HUES64 (cell line): ENCODE measurements around the gene PSMB3.

Experiments
- H3K27ac ChIP-seq: 2 replicates; pipeline ENCODE4 v1.7.0; 2013; ENCODE audit warnings: low read depth, low read length, inconsistent platforms
- H3K27me3 ChIP-seq: 2 replicates; pipeline ENCODE4 v1.6.1; 2013; ENCODE audit warnings: mild to moderate bottlenecking, low read length; ENCODE audit not compliant: insufficient read depth
- H3K36me3 ChIP-seq: 2 replicates; pipeline ENCODE4 v1.6.1; 2013; ENCODE audit warnings: mild to moderate bottlenecking, low read length; ENCODE audit not compliant: insufficient read depth
- H3K4me1 ChIP-seq: 2 replicates; pipeline ENCODE4 v1.6.1; 2013; ENCODE audit warnings: mild to moderate bottlenecking, low read length, moderate library complexity; ENCODE audit not compliant: insufficient read depth
- H3K4me3 ChIP-seq: 2 replicates; pipeline ENCODE4 v1.5.1; 2013; ENCODE audit warnings: mild to moderate bottlenecking, low read length, moderate library complexity
- H3K9ac ChIP-seq: 2 replicates; pipeline ENCODE4 v1.6.1; 2013; ENCODE audit warnings: mild to moderate bottlenecking, low read depth, low read length
- H3K9me3 ChIP-seq: 2 replicates; pipeline ENCODE4 v1.6.1; 2013; ENCODE audit warnings: low read depth, low read length; ENCODE audit not compliant: insufficient read depth
- WGBS: fragments of 150-250, 120-280 bp; methylation state at CpG from one replicate; pipeline ENCODE4 v1.1.7; 2013; ENCODE audit warnings: missing lambda C conversion rate; 5-methylcytosine and 5-hydroxymethylcytosine counted together

Gene PSMB3

GRCh38 chr17:38751808-38752307 is 683 bp upstream of the PSMB3 start:
- Histone ChIP-seq H3K27me3 (peaks cover 6% of the 10 kb centered on the region; the same call in 1 of the 2 replicates), H3K4me1 (0 out of 2 replicates have a peak, but pooled peaks cover 4% of the 10 kb centered on the region), H3K36me3 (peaks cover 25% of the 10 kb centered on the region), H3K4me3 (peak overlapping the region; percentile 91), H3K9ac (peak overlapping the region; percentile 89), H3K27ac (peak overlapping the region; percentile 85), H3K9me3 (no peaks in the 10 kb centered on the region)
- under 1% methylated on average over 44 of the region's 44 CpGs for WGBS

DNA sequence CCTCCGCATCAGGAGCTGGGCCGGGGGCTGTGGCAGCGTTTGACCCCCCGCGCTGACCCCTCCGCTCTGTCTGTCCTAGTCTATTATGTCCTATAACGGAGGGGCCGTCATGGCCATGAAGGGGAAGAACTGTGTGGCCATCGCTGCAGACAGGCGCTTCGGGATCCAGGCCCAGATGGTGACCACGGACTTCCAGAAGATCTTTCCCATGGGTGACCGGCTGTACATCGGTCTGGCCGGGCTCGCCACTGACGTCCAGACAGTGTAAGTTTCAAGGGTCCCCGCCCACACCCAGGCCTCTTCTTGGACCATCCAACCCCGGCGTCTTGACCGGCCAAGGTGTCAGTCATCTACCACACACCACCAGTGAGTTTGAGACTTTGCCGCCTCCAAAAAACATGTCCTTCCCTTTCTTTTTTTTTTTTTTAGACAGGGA is 548 bp downstream of the PSMB3 start:
- Histone ChIP-seq H3K27me3 (peaks cover 6% of the 10 kb centered on the region; the same call in 1 of the 2 replicates), H3K27ac (peak overlapping the region; percentile 25), H3K4me3 (peak overlapping the region; percentile 91), H3K9me3 (no peaks in the 10 kb centered on the region), H3K9ac (peak overlapping the region; percentile 84), H3K4me1 (0 out of 2 replicates have a peak, but pooled peaks cover 4% of the 10 kb centered on the region), H3K36me3 (peaks cover 32% of the 10 kb centered on the region)
- 11% methylated on average over 22 of the region's 22 CpGs for WGBS

DNA sequence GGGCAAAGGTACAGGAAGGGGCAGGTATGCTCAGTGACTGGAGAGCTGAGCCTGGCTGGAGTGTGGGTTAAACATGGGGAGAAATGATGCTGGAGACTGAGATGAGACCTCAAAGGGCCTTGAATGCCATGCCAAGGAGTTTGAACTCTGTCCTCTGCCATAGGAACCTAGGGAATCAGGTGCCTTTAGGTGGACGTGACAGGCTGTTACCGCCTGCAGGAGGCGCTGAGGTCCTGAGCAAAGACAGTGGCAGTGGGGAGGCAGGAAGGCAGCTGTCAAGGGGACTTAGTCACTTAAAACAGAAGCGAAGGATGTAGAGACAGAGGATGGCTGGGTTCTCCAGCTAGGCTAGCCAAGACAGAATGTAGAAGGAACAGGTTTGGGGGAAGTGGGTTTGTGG is 9.1 kb downstream of the PSMB3 start:
- Histone ChIP-seq H3K36me3 (peaks cover 85% of the 10 kb centered on the region), H3K27me3 (no peaks in the 10 kb centered on the region), H3K9ac (no peak overlapping the region), H3K4me1 (no peaks in the 10 kb centered on the region), H3K27ac (no peak overlapping the region), H3K4me3 (no peak overlapping the region), H3K9me3 (no peaks in the 10 kb centered on the region)
- 79% methylated on average over 4 of the region's 4 CpGs for WGBS

DNA sequence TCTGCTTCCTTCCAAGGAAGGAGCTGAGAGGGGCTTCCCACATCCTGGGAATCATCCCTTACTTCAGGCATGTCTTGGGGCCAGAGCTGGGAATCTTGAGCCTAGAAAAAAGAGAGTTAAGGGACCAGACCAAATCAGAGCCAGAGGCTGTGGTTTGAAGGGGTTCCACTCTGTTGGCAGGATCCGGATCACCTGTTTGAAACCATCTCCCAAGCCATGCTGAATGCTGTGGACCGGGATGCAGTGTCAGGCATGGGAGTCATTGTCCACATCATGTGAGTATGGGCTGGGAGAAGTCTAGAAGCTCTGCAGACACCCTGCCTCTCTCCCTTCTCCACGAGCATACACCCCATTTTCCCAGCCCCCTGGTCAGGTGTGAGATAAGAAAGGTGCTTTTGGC is 9.7 kb downstream of the PSMB3 start:
- H3K27me3 ChIP-seq, result no peaks in the 10 kb centered on the region
- peaks cover 88% of the 10 kb centered on the region for H3K36me3 ChIP-seq
- H3K27ac ChIP-seq, result no peak overlapping the region
- H3K9me3 ChIP-seq, result no peaks in the 10 kb centered on the region
- 91% methylated on average over 2 of the region's 3 CpGs for WGBS
- H3K4me3 ChIP-seq, result no peak overlapping the region
- no peaks in the 10 kb centered on the region for H3K4me1 ChIP-seq
- no peak overlapping the region for H3K9ac ChIP-seq

DNA sequence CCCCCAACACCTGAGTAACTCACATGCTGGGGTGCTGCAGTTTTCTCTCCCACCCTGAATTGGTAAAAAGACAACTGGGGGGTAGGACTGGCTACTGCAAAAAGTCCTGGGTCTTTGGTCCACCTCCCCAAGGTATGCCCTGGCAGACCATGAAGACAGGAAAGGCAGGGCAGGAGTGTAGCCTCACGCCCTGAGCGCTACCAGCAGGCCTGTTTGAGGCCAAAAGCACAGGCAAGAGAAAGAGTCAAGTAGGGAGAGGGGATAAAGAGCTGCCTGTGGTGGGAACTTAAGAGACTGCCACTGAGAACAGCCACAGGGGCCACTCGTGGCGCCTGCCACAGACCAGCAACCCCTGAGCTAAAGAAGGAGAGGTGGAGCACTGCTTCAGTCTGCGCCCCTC is 13.8 kb downstream of the PSMB3 start:
- no peak overlapping the region for H3K4me3 ChIP-seq
- H3K27me3 ChIP-seq, result no peaks in the 10 kb centered on the region
- no peak overlapping the region for H3K27ac ChIP-seq
- H3K9me3 ChIP-seq, result no peaks in the 10 kb centered on the region
- no peaks in the 10 kb centered on the region for H3K4me1 ChIP-seq
- no peak overlapping the region for H3K9ac ChIP-seq
- 93% methylated on average over 5 of the region's 5 CpGs for WGBS
- H3K36me3 ChIP-seq, result peaks cover 96% of the 10 kb centered on the region

GRCh38 chr17:38768417-38768816 is 15.9 kb downstream of the PSMB3 start:
- Histone ChIP-seq H3K9ac (0 out of 2 replicates have a peak overlapping the region, but pooled peaks have one; percentile 17), H3K4me3 (no peak overlapping the region), H3K9me3 (no peaks in the 10 kb centered on the region), H3K27ac (no peak overlapping the region), H3K4me1 (no peaks in the 10 kb centered on the region), H3K27me3 (no peaks in the 10 kb centered on the region), H3K36me3 (peaks cover 98% of the 10 kb centered on the region)
- WGBS, result 93% methylated on average over 6 of the region's 6 CpGs

- Histone ChIP-seq H3K27ac (no peak overlapping the region), H3K9me3 (no peaks in the 10 kb centered on the region), H3K4me1 (no peaks in the 10 kb centered on the region), H3K36me3 (peaks cover 93% of the 10 kb centered on the region), H3K27me3 (no peaks in the 10 kb centered on the region), H3K9ac (no peak overlapping the region), H3K4me3 (no peak overlapping the region)
Measured at GRCh38 chr17:38773258-38773657, 20.7 kb downstream of the PSMB3 start.

DNA sequence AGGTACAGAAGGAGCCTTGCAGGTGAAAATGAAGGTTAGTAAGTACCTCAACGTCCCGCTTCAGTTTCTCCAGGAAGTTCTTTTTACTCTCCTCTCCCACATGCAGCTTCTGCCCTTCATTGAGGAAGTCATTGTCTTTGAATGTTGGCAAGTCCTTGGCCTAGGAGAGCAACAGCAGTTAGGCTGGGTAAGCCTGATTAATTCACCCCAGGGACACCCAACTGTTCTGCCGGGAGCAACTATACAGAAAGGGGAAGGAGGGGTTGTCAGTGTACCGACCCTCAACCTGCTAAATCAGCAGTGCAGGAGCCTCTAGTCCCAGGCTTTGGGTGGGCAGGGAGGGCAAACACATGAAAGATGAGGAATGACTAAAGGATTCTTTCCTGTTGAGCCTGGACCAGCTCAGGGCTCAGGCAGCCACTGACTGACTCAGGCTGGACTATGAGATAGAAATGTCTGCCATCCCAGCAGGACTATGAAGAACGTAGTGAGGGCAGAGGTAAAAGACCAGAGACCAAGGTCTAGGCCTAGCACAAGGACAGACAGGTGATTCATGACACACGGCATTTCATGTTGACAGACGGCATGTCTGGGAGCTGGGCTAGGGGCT is 25.2 kb downstream of the PSMB3 start:
- H3K27ac ChIP-seq, result no peak overlapping the region
- H3K9ac ChIP-seq, result no peak overlapping the region
- H3K27me3 ChIP-seq, result no peaks in the 10 kb centered on the region
- H3K36me3 ChIP-seq, result peaks cover 94% of the 10 kb centered on the region
- 81% methylated on average over 7 of the region's 7 CpGs for WGBS
- no peaks in the 10 kb centered on the region for H3K4me1 ChIP-seq
- H3K9me3 ChIP-seq, result no peaks in the 10 kb centered on the region
- H3K4me3 ChIP-seq, result no peak overlapping the region

- Histone ChIP-seq H3K4me3 (no peak overlapping the region), H3K4me1 (no peaks in the 10 kb centered on the region), H3K9me3 (no peaks in the 10 kb centered on the region), H3K27ac (no peak overlapping the region), H3K9ac (no peak overlapping the region), H3K36me3 (peaks cover 93% of the 10 kb centered on the region), H3K27me3 (no peaks in the 10 kb centered on the region)
- WGBS, result 96% methylated on average over 23 of the region's 23 CpGs
Measured at GRCh38 chr17:38779965-38780752, 27.6 kb downstream of the PSMB3 start.

DNA sequence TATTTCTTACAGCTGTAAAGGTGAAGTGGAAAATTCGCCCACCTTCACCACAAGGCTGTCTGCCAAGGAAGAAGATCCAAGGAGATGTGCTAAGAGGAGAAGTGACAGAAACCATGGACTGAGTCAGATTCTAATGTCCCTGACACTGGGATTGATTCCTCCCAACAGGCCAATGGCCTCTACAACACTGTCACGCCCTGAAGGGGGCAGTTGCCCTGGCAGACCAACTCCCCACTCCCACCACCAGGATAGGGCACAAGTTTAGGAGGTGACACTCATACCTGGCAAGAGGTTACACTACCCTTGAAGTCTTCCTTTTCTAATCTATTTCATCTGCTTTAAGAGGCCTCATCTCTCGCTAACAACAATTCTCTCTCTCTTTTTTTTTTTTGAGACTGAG is 30.7 kb downstream of the PSMB3 start:
- Histone ChIP-seq H3K4me3 (no peak overlapping the region), H3K9ac (no peak overlapping the region), H3K27me3 (no peaks in the 10 kb centered on the region), H3K27ac (no peak overlapping the region), H3K9me3 (no peaks in the 10 kb centered on the region), H3K36me3 (peaks cover 80% of the 10 kb centered on the region), H3K4me1 (no peaks in the 10 kb centered on the region)
- WGBS, result 91% methylated on average over 3 of the region's 3 CpGs

- 78% methylated on average over 6 of the region's 6 CpGs for WGBS
- Histone ChIP-seq H3K9ac (no peak overlapping the region), H3K36me3 (peaks cover 49% of the 10 kb centered on the region)
Measured at GRCh38 chr17:38786372-38786771, 33.8 kb downstream of the PSMB3 start.

More at GRCh38 chr17:38786372-38786771, 33.8 kb downstream of the PSMB3 start:
- no peak overlapping the region for H3K27ac ChIP-seq
- H3K4me3 ChIP-seq, result no peak overlapping the region
- H3K9me3 ChIP-seq, result no peaks in the 10 kb centered on the region
- H3K4me1 ChIP-seq, result peaks cover 15% of the 10 kb centered on the region; the same call in 1 of the 2 replicates
- no peaks in the 10 kb centered on the region for H3K27me3 ChIP-seq
